Left cardiac atrium (tissue), 4 donors: ENCODE measurements around the gene KIF3B. TPM values are rescaled to one million over a fixed set of nuclear protein-coding genes. Genes with fewer than 3 reads are reported as not detected.
"Not testable (repeated sequence)": the region's sequence is repeated elsewhere in the genome, so short reads cannot be mapped to it uniquely, and the experiment has no call there.

ENCODE experiments used
- ATAC-seq, 2 donors: fragments of 200-7000 bp; cut with Tn5 transposase; one replicate each; pipeline ENCODE4 v1.9.1; 2020; ENCODE audit warnings: mild to moderate bottlenecking in 2 of 2, moderate library complexity in 2 of 2
- DNase-seq: peaks from one replicate; pipeline ENCODE4 v3.0.0-alpha.2; 2020
- intact Hi-C, 2 donors: fragments of 100-400 bp; cut with DNase I; formaldehyde crosslinking; loops; one replicate each; pipeline versions ENCODE4 v1.14.1 to v1.15.1; 2022 to 2023
- total RNA-seq, 2 donors: library from RNA; stranded (reverse); fragmentation: NEBNext Ultra II Directional; extraction: Animal tissue kit (Norgen Biotek cat#: 25700); gene quantifications; one replicate each; pipeline ENCODE4 v1.2.1, GENCODE V29; 2021
- donor health status: DM: no; HTN: yes; CAD: no.
- donor health status: DM: no; HTN: yes; CAD: no; lungs with severe emphysema.
- donor health status: DM: yes; HTN: yes; CAD: no.
- donor health status: Dilated cardiomyopathy.

KIF3B gene
- total RNA-seq, 2 donors from 2014 or later: 13.1 to 17.0 TPM

DNA sequence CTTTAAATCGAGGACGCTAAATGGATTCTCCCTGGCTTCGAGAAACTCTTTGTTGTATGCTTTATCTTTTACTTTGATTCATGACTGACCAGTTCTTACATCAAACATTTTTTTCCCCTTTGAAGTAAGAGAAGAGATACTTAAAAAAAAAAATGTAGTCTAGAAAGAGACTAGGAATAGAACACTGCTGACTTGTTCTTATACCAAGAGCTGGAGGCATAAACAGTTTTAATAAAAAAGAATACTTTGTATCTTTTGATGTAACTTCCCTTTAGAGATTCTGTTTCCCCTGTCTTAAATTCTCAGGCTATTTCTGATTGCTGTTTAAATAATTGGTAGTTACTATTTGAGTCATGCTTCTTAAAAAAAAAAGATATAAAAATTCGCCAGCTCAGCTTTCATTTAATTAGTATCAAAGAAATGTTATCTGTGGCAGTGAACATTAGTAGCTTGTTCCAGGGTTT lies 85.5 kb downstream of the KIF3B start:
- intact Hi-C loops: loop anchor here in 1 of 2 donors (10.0 kb wide), 1 partner anchor 52 kb away; no protein-coding TSS in a partner anchor
- ATAC-seq: no peak
- DNase-seq: no peak

GRCh38 chr20:32363492-32363891 lies 86.0 kb downstream of the KIF3B start:
- DNase-seq (no peak), ATAC-seq (no peak)
- intact Hi-C loops: loop anchor here in 1 of 2 donors (10.0 kb wide), 1 partner anchor 51 kb away; no protein-coding TSS in a partner anchor

GRCh38 chr20:32364554-32365208 lies 87.2 kb downstream of the KIF3B start:
- DNase-seq (no peak), ATAC-seq (no peak)
- intact Hi-C loops: loop anchor here in 1 of 2 donors (10.0 kb wide), 1 partner anchor 50 kb away; no protein-coding TSS in a partner anchor

DNA sequence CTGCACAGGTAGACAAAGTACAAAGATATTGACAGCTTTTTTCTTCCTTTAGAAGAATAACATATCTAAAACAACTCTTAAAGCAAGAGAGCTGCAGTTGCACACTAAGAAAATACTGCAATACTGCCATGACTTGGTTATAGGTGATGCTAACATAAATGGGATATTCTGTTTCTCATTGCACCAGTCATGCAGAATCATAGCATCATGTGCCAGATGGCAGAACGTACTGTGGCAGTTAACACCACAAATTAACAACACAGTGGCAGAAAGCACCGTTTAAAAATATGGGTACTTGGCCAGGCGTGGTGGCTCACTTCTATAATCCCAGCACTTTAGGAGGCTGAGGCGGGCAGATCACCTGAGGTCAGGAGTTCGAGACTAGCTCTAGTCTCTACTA lies 88.1 kb downstream of the KIF3B start:
- intact Hi-C loops: loop anchor here in 1 of 2 donors (10.0 kb wide), 1 partner anchor 49 kb away; no protein-coding TSS in a partner anchor
- no peak for DNase-seq
- ATAC-seq: no peak

- intact Hi-C loops: loop anchor here in 1 of 2 donors (10.0 kb wide), 1 partner anchor 48 kb away; no protein-coding TSS in a partner anchor
- DNase-seq (no peak), ATAC-seq (no peak)
These were observed 88.9 kb downstream of the KIF3B start for GRCh38 chr20:32366380-32366779.

GRCh38 chr20:32368323-32368722 lies 90.9 kb downstream of the KIF3B start:
- ATAC-seq (no peak), DNase-seq (no peak)
- intact Hi-C loops: loop anchor here in 1 of 2 donors (10.0 kb wide), 1 partner anchor 46 kb away; no protein-coding TSS in a partner anchor

DNA sequence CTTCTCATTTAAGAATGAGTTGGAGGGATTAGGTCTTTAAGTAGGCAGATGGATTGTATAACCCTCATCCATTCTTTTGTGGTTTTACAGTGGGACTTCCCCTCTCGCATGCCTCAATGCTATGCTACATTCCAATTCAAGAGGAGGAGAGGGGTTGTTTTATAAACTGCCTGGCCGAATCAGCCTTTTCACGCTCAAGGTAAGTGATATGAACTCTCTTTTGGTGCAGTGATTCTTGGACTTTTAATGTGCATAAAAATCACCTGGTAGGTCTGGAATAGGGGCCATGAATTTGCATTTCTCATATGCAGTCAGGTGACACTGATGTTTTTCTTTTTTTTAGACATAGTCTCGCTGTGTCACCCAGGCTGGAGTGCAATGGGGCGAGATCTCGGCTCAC lies 91.5 kb downstream of the KIF3B start:
- no peak for DNase-seq
- no peak for ATAC-seq
- intact Hi-C loops: loop anchor here in 1 of 2 donors (10.0 kb wide), 1 partner anchor 46 kb away; no protein-coding TSS in a partner anchor

DNA sequence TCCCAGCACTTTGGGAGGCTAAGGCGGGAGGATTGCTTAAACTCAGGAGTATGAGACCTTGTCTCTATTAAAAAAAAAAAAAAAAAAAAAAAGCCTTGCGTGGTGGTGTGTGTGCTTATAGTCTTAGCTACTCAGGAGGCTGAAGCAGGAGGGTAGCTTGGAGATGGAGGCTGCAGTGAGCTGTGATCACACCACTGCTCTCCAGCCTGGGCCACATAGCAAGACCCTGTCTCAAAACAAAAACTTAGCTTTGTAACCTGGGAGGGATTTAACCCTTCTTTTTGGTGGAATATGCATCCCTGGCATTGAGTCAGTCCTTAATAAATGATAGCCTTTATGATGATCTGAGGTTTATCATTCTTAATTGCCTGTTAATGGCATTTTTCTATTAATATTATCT lies 93.4 kb downstream of the KIF3B start:
- ATAC-seq: no peak
- intact Hi-C loops: no loop called here
- DNase-seq: no peak

GRCh38 chr20:32378461-32378860 lies 101.0 kb downstream of the KIF3B start:
- DNase-seq (no peak), ATAC-seq (no peak)
- intact Hi-C loops: no loop called here

GRCh38 chr20:32380037-32380436 lies 102.6 kb downstream of the KIF3B start:
- DNase-seq, intact Hi-C loops, ATAC-seq: not testable (repeated sequence)

GRCh38 chr20:32380745-32381144 lies 103.3 kb downstream of the KIF3B start:
- intact Hi-C loops: no loop called here
- no peak for DNase-seq
- ATAC-seq: no peak

- ATAC-seq: no peak
- DNase-seq: no peak
- intact Hi-C loops: no loop called here
These were observed 104.9 kb downstream of the KIF3B start for GRCh38 chr20:32382102-32382950.

DNA sequence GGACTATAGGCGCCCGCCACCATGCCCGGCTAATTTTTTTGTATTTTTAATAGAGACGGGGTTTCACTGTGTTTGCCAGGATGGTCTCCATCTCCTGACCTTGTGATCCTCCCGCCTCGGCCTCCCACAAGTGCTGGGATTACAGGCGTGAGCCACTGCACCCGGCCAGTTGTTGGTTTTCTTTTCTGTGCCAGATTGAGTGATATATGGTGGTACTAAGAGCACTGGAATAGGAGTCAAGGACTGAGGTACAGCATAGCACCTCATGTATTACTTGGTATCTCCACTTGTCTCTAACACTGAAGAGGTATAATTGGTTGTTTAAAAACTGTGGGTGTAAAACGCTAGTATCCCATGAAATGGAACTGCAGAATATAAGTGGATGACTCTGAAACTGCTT lies 106.0 kb downstream of the KIF3B start:
- DNase-seq, ATAC-seq, intact Hi-C loops: not testable (repeated sequence)

Other genes starting within 250 kb of the KIF3B start
- gene HCK, start 225.4 kb upstream of the KIF3B start, total RNA-seq: 10 to 100 TPM; 11.1 to 14.1 TPM
- gene TM9SF4, start 167.9 kb upstream of the KIF3B start, total RNA-seq: 10 to 100 TPM; 31.2 to 37.8 TPM
- gene PLAGL2, start 69.9 kb upstream of the KIF3B start, total RNA-seq: 1 to 10 TPM; 6.9 to 8.0 TPM
- 10 to 100 TPM; 25.5 to 28.6 TPM for gene POFUT1, start 69.8 kb upstream of the KIF3B start, total RNA-seq
- 10 to 100 TPM; 32.1 to 49.0 TPM for gene ASXL1, start 80.7 kb downstream of the KIF3B start, total RNA-seq